ENCODE results near the gene TENT4B.

TENT4B gene

DNA sequence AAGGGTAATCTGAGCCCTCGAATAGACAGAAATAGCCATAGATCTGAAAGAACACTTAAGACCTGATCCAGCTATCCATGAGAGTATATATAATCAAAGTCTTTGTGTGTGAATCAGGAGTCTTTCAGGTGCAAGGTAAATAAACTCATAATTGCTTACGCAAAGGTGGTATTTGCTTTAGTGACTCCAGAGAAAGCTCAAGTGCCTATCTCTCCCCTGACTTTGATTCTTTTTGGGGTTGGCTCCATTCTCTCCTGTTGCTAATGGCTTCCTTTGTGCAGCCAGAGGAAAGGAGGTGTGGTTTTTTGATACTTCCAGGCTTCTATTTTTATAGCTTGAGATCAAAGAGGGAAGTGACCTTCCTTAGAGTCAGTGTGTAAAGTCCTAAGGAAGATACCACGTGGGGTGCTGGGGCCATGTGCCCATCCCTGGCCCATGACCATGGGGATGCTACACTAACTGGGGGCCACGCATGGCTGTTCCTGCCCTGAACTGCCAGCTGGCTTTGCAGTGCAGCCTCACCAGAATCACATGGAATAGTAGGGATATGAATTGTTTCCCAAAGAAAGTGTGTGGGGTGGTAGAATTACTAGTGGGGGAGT, 45.8 kb downstream of the TENT4B start:
- DNase-seq, result no peak

DNA sequence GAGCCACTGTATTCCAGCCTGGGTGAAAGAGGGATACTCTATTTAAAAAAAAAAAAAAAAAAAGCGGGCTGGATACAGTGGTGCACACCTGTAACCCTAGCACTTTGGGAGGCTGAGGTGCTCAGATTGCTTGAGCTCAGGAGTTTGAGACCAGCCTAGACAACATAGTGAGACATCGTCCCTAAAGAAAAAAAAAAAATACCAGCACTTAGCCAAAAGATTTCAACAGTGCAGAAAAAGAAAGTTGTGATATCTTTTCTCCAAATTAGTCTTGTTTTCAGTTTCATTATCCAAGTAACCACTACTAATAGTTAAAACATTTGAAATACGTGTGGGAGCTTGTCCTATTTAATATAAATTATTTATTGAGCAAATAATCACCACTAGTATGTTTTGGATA, 48.7 kb downstream of the TENT4B start:
- DNase-seq, result no peak

DNA sequence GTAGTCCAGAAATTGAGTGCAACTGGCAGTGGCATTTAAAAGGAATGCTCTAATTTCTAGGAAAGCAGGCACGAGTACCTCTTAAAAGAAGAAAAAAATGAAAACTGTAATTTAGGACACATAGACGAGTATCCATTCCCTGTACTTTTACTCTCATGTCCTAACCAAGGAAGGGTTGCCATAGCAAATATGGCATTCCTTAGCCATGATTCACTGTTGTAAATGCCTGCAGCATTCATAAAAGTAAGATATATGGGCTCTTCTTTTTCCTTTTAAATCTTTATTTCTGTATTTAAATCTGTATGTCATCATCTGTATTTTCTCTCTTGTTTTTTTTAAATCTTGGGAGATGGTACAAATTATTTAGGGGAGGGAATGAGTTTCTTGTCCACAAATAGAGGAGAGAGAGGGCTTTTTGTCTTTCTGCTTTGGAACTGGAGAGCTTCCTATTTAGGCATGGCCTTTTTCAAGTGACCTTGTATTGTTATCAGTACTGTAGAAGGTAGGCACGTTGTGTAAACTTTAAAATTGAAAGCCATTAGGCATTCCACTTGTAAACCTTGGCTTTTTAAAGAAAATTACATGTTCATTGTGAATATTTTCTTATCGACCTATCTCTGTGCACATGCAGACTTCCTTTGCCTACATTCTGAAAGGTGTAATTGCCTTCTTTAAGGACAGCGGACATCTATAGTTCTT, 50.0 kb downstream of the TENT4B start:
- no peak for DNase-seq

DNA sequence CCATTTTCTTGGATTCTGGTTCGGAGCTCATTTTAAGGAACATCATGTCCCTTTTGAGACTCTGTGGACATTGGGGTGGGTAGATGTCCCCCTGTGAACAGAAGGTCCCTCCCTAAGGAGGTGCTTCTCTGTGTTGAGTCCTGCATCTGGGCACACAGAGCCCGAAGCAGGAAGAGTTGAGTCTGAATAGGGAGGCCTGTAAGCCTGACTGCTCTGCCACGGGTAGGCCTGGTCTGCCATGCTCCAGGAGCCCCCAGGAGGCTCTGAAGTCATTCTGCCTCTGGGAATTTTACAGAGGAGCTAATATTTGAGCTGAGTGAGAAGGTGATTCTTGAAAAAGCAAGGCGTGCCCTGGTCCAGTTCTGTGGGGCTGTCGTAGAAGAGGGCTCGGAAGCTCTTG, 50.6 kb downstream of the TENT4B start:
- no peak for DNase-seq

DNA sequence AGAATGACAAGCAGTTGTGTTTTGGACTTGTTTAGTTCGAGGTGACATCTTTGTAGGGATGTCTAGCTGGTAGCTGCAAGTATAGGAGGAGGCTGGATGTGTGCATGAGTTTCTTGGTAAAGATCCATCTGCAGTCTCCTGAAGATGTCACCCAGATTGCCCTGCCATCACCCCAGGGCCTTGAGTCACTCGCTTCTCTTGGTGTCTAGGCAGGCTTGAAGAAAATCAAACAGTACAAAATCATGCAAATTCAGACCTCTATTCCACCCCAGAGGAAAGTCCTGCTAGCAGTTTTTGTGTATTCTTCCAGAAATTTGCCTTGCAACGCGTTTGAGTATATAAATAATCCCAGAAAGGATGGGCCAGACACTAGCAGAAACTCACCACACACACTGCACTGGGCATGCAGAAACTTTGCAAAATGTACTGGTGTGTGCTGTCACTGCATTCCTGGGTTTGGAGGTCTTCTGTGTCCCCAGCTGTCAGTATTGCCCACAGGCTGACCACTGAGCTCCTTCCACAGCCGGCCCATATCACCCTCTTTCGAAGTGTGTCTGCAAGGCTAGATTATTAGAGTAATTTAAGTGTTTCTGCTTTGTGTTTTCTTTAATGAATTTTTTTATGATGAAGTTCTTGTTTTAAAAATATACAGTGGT, 51.5 kb downstream of the TENT4B start:
- no peak for DNase-seq

DNA sequence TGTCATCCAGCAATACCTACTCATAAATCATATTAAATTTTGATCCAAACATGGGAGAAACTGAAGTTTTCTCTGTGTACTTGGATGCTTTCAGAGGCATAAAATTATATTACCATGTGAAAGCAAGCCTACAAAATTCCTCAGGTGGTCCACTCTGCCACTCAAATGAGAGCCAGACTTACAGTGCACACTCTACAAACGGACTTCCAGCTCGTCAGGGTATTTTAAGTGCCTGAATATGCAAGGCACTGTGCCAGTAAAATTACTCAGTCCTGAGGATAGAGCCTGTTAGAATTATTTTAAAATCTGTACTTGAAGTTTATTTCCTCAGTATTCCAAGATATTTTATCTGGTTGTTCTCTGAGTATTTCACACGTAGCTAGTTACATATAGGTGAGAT, 54.5 kb downstream of the TENT4B start:
- no peak for DNase-seq

DNA sequence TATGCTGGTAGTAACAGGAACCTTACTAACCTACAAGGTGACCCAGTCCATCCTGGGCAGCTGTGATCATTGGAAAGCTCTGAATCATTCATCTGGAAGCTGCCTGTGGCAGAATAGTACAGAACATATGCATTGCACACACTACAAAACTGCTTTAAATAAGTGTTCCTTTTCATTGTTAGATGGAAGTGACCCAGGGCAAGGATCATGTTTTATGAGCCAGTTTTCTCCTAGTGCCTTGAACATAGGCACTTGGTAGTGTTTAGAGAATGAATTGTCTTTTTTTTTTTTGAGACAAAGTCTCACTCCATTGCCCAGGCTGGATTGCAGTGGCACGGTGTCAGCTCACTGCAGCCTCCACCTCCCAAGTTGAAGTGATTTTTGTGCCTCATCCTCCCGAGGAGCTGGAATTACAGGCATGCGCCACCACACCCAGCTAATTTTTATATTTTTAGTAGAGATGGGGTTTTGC, 55.4 kb downstream of the TENT4B start:
- DNase-seq, result no peak

DNA sequence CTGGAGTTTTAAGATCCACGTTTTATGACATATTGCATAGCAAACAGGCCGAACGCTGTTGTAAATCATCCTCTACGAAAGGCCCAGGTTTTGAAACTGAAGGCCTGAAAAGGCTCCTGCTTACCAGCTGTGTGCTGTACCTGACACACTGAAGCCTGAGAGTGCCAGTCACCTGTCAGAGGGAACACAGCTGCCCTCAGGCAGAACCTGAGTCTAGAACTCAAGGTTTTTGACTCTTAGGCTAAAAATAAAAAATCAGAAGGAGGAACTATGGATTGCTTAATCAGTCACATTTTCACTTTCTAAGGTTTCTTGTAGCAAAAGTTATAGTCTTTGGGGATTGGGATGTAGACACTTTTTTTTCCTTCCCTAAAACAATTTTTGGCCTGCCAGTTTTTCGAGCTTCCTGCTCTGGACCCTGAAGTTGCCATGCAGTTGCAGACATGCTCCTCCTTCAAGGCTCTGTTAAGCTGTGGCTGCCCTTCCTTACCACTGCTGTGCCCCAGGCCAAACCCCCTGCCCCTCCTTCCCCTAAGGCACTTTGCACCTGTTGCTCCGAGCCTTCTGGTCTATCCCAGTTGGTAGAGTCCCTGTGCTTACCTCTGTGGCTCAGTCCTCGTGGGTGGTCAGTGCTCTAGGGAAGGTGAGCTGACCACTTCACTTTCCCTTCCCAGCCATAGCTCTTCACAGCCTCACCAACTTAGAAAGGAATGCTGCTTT, 56.6 kb downstream of the TENT4B start:
- no peak for DNase-seq

DNA sequence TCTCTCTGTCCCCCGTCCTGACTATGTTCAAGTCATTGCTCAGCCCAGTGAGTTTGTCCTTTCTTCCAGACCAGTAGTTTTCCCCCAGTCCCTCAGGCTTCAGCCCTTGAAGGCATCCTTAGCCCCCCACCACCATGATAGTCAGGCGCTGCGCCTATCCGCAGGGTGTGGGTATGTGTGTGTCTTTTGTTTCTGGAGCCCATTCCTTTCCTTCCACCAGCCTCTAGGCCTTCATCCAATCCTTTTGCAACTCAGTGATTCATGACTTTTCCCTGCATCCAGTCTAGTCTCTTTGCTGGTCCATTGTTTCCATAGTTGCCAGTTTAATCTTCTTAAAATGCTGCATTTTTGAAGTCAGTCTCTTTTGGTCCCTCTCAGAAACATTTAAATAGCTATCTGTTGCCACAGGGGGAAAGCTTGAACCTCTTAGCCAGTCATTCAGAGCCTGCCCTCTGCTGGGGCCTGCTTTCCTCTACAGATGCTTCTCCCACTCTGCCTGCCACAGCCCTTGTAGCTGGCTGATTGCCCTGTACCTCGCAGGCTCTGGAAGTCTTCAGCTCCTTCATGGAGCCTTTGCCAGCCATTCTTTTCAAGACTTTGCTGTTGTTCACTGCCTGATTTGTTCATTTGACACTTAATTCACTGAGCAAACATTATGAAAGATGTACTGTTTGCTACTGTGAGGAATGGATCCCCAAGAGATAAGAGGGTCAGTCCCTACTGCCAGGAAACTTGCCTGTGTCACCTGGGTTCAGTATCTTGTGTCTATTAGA, 57.3 kb downstream of the TENT4B start:
- DNase-seq, result peak; percentile 1 to 5

DNA sequence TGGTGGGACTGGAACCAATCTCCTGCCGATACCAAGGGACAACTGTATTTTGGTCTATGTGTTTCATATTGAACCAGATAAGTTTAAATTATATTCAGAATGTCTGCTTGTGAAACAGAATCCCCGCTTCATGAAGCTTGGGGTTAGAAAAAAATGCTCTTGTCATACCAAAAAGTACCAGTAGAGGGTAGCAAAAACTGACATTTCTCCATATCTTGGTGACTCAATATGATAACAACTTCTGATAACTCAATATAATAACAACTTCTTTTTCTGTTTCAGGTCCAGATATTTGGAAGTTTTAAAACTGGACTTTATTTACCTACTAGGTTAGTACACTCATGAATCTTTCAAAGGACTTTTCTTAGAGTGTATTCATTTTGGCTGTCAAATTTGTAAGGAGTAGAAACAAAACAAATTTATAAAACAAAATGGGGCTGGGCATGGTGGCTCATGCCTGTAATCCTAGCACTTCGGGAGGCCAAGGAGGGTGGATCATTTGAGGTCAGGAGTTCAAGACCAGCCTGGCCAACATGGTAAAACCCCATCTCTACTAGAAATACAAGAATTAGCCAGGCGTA, 60.9 kb downstream of the TENT4B start:
- DNase-seq, result peak in 1 of 2 experiments; percentile 1

DNA sequence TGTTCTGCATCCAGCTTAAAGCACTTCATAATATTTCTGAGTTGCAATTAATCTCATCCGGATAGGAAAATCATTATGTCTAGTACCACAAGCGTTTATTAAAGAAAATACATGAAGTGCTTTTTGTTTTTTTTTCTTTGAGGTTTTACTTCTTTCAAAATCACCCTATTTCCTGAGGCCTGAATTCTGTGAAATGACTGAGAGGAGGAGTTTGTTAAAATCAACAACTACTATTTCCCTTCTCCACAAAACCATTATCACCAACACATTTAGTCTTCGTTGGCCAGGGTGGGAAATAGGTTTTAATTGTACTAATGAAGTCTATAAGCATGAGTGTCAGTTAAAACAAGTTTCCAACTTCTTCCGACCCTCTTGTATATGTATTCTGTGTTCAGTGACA, 62.6 kb downstream of the TENT4B start:
- no peak for DNase-seq

DNA sequence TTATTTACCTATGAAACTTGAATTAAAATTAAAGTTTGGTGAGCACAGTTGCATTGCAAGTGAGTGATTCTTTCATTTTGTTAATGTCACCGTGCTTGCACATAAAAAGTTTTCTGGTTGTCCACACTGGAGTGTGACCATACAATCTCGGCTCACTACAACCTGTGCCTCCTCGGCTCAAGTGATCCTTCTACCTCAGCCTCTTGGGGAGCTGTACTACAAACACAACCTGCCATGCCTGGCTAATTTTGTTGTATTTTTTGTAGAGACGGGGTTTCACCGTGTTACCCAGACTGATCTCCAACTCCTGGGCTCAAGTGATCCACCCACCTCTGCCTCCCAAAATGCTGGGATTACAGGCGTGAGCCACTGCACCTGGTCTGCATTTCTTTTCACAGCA, 63.1 kb downstream of the TENT4B start:
- DNase-seq, result no peak

DNA sequence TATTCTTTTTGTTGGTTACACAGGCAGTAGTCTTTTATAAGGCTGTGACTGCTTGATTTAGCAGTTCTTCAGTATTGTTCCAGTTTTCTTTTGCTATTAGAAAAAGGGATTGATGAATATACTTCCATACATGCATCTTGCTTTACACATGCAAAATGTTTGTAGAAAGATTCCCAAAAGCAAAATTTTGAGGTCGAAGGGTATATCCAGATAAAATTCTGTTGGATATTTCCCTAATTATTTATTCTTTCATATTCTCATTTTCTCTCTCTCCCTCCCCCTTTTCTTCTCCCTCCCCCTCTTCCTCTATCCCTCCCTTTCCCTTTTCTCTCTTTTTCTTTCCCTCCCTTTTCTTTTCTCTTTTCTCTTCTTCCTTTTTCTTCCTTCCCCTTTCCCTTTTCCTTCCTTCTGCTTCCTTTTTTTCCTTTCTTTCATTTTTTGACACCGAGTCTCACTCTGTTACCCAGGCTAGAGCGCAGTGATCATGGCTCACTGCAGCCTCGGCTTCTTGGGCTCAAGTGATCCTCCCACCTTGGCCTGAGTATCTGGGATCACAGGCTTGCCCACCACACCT, 66.4 kb downstream of the TENT4B start:
- DNase-seq, result no peak

DNA sequence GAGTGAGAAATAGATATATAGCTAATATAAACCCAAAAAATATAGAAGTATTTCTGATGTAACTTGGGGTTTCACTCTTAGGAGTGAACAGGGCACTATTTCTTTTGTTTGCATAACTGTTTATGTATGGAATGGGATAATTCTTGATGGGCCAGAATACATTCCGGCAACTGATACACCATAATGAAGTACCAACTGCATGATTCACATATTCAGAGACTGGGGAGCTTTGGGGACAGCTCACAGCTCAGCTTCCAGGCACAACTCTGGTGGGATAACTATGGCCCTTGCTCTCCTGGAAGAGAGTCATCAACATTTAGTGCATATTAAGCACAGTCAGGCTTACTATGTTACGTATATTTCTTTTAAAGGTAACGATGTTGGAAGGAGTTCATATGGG, 71.2 kb downstream of the TENT4B start:
- DNase-seq, result no peak

DNA sequence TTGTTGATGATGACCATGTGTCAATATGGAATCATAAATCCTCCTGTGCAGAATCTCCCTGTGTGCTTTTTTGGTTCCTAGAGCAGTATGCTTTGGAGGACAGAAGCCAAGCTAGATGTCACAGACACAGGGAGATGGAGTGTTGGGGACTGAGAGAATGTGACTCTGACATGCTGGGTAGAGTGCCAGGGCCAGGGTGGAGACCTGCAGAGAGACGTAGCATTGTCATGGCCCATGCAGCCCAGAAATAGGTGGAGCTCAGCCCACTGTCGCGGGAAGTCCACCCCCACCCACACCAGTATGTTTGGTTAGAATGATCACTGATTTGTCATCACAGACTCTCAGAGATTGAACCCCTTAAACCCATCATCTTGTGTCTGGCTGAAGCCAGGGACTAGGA, 74.0 kb downstream of the TENT4B start:
- no peak for DNase-seq

DNA sequence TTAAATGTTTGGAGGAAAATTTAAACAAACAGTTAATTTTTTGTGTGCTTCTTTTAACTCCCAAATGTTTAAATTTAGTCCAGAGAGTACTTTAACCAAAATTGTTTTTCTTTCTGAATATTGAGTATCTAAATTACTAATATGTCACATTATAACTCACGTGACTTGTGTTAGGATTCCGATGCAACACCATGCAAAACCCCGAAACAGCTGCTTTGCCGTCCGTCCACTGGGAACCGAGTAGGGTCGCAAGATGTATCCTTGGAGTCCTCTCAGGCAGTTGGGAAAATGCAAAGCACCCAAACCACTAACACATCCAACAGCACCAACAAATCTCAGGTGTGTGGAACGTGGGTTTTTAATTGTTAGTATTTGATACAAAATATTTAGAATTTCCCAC, 74.6 kb downstream of the TENT4B start:
- no peak for DNase-seq

DNA sequence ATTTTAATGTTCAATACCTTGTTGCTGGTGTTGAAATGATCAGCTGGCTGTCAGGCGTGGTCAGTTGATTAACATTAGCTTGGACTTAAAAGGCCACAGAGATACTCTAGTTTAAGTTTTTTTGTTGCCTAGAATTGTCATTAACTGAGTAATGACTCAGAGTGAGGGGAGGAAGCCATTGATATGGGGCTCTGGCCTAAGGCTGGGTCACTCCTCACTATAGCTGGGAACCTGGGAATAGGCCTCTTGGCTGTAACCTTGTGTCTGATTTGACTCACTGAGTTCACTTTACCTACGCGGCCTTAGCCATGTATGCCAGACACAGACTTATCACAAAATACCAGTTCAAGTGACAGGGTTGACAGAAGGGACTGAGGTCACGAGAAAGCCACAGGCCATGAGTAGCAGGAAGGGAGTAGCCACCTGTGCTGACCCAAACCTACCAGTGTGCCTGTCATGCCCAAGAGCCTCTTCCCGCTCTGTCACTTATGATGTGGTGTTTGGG, 75.3 kb downstream of the TENT4B start:
- DNase-seq, result no peak

DNA sequence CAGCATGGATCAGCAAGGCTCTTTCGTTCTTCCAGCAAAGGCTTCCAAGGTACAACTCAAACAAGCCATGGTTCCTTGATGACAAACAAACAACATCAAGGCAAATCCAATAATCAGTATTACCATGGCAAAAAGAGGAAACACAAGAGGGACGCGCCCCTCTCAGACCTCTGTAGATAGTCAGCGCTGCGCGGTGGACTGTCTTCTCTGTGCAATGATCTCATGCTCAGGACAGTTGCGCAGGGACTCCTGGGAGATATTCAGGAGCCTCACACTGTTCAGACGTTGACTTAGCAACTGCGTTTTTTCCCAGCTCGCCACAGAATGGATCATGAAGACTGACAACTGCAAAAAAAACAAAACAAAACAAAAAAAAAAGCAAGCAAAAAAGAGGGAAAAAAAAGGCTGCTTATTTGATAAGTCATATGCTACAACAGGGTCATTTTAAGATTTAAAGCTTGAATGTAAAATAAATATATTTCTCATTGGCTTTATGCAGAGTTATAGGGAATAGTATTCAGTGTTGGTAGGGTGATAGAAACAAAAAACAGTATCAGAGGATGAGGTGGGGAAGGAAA, 76.1 kb downstream of the TENT4B start:
- DNase-seq, result no peak

DNA sequence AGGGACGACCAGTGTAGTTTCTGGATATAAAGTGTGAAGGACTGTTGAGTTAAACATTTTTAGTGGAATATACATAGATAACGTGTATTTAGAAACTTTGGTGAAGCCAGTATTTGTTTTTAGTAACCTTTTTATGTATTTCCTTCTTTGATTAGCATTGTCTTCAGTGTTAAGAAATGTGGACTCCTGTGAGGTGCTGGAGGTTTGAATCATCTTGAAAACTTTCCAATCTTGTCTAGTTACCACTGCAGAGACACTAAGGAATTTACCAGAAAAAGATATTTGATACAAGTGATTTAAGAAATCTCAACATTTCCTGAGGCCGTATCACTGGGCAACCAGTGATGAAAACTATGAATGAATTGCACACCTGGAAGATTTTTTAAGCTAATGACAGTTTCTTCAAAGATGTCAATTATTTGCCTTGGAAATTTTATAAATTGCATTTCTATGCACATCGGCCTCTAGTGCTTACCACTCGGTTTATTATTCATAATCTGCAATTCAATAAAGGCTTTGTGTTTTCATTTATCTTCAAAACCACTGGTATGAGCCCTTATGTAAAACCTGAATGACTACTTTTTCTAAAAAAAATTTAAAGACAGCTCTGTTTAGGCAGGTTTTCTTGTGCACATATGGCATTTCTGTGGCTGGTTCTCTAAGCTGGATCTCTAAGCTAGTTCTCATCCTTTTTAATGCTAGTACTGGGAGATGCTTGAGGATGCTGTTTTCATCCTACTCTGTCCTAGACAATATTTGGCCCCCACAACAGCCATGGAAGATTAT, 81.9 kb downstream of the TENT4B start:
- no peak for DNase-seq

DNA sequence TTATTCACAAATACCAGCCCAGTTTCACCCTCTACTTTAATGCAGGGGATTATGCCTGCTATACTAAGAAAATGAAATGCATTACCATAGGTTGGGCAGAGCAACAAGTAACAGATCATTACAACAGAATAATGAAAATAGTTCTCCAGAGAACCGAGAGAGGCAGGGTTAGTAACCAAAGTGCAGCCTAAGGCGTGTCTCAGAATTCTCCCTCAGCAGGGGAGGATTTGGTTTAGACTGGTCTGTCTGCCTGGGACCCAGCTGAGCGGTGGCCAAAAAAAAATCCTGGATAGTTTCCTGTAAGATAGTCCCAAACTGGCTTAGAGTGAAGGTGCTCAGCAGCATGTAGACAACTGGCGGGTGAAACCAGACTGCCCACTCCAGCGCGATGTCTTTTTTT, 82.5 kb downstream of the TENT4B start:
- DNase-seq, result no peak

DNA sequence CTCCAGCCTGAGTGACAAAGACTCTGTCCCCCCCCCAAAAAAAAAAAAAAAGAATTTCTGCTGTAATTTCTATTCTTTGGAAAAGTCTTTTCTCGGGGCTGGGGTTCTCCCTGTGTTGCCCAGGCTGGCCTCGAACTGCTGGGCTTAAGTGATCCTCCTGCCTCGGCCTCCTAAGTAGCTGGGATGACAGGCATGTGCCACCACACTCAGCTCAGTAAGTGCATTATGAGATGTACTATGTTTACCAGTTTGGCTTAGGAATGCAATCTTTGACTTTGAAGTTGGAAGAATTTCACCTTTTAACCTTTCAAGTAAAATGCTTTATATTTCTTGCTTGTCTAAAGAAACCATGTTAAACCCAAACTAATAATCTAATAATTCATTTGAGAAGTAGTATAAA, 85.2 kb downstream of the TENT4B start:
- no peak for DNase-seq

Measured in NCI-H1930 (cell line).